Naive thymus-derived CD8-positive, alpha-beta T cell (primary cell): Measurements from ENCODE around the gene CHCHD1. TPM values are rescaled to one million over a fixed set of nuclear protein-coding genes. Genes with fewer than 3 reads are reported as not detected.
"Not testable (repeated sequence)": the region's sequence is repeated elsewhere in the genome, so short reads cannot be mapped to it uniquely, and the experiment has no call there.

Experiments used
- ATAC-seq, 2 donors: fragments of 150-1000 bp; cut with Tn5 transposase in 1 of 2; sonication (Bioruptor Pico), chemical (Tn5 transposase) in 1 of 2; 1 replicate in 1 of 2; 2 replicates in 1 of 2; pipeline ENCODE4 v1.10.0; 2021; ENCODE audit warnings: mild to moderate bottlenecking in 2 of 2, moderate library complexity in 2 of 2
- POLR2A ChIA-PET: fragments of 350-600 bp; sonication (Branson Sonifier 250); formaldehyde crosslinking; loops from one replicate; lab custom pipeline; 2021; ENCODE audit warnings: antibody characterized with exemption; lab: Charles Lee
- DNase-seq, 10 donors: peaks; one replicate each; pipeline versions ENCODE4 v3.0.0 to v3.0.0-alpha.2; 2020 to 2022
- H3K27ac Mint-ChIP-seq, 10 donors: one replicate each; pipeline ENCODE4 v1.8.0; 2020 to 2022; ENCODE audit warnings: mild to moderate bottlenecking in 10 of 10, mixed read lengths in 10 of 10, moderate library complexity in 4 of 10, inconsistent platforms in 1 of 10
- H3K27me3 Mint-ChIP-seq, 5 donors: one replicate each; pipeline ENCODE4 v1.8.0; 2021 to 2022; ENCODE audit warnings: mixed read lengths in 5 of 5
- H3K36me3 Mint-ChIP-seq, 3 donors: one replicate each; pipeline ENCODE4 v1.8.0; 2020 to 2022; ENCODE audit warnings: mixed read lengths in 3 of 3, mild to moderate bottlenecking in 2 of 3, inconsistent platforms in 1 of 3
- H3K4me1 Mint-ChIP-seq, 4 donors: one replicate each; pipeline ENCODE4 v1.8.0; 2021 to 2022; ENCODE audit warnings: mixed read lengths in 4 of 4
- H3K4me3 Mint-ChIP-seq, 10 donors: one replicate each; pipeline ENCODE4 v1.8.0; 2020 to 2022; ENCODE audit warnings: mild to moderate bottlenecking in 10 of 10, mixed read lengths in 10 of 10, moderate library complexity in 6 of 10, inconsistent platforms in 1 of 10
- H3K9me3 Mint-ChIP-seq, 9 donors: one replicate each; pipeline ENCODE4 v1.8.0; 2020 to 2022; ENCODE audit warnings: mixed read lengths in 9 of 9, mild to moderate bottlenecking in 3 of 9, inconsistent platforms in 1 of 9, moderate library complexity in 1 of 9
- polyA plus RNA-seq, 3 donors: library from polyadenylated mRNA; unstranded; fragments of 300-500 nt; fragmentation: Illumina TruSeq; gene quantifications; one replicate each; pipeline ENCODE4 v1.2.3, GENCODE V29; 2021
- total RNA-seq, 8 experiments: library from RNA in 2 of 8; stranded (reverse) in 2 of 8; gene quantifications; one replicate each; pipeline ENCODE4 v1.2.3 and lab custom pipeline; 2021 to 2026

The CHCHD1 gene
- total and polyA plus RNA-seq, 5 experiments from 2014 or later, result 19.9 to 44.6 (median 32.2) TPM

DNA sequence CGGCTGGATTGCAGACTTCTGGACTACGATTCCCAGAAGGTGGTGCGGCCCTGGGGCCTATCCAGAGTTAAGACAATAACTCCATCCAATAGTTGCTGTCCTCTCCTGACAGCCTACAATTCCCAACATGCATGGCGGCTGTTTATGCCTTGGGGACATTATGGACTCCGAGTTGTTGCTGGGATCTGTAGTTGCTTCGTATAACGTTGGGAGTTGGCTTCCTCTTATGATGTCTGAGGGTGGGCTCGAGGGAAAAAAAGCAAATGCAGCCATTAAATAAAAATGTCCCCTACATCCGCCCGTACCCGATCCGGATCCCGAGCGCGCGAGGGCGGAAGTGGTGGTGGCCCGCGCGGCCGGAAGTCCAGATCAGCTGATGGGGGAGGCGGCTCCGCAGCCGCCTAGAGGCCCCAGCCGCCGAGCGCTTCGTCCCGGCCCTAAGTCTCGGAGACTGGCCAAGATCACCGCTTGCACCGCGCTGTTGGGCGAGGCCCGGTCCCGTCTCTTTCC, 3.4 kb downstream of the CHCHD1 start, which contains the start of gene ZSWIM8:
ZSWIM8 (plus strand) TSS at position 396 of the 510 bp plus-strand sequence. CDS start 273 bp downstream, outside the sequence.
- Mint-ChIP-seq H3K27ac (peak within 1 kb of the TSS; percentile 97 to 99 (median 98)), H3K4me1 (peaks cover 28 to 67% (median 56%) of the 10 kb centered on the region in 4 donors), H3K4me3 (peak within 1 kb of the TSS; percentile 89 to 100 (median 98)), H3K27me3 (no peaks in the 10 kb centered on the region), H3K9me3 (no peaks in the 10 kb centered on the region), H3K36me3 (peaks cover 0 to 12% (median 9%) of the 10 kb centered on the region in 3 donors)
- DNase-seq, result peak; percentile 76 to 92 (median 86)
- POLR2A ChIA-PET, result interaction anchor here (0.6 to 9.7 kb wide), 7 partner anchors 14 to 1326 kb away, joined by 3 to 169 read pairs (median 6); partner anchors contain the start of genes SAMD8 and SEC24C
- peak; percentile 81 to 83 for ATAC-seq

DNA sequence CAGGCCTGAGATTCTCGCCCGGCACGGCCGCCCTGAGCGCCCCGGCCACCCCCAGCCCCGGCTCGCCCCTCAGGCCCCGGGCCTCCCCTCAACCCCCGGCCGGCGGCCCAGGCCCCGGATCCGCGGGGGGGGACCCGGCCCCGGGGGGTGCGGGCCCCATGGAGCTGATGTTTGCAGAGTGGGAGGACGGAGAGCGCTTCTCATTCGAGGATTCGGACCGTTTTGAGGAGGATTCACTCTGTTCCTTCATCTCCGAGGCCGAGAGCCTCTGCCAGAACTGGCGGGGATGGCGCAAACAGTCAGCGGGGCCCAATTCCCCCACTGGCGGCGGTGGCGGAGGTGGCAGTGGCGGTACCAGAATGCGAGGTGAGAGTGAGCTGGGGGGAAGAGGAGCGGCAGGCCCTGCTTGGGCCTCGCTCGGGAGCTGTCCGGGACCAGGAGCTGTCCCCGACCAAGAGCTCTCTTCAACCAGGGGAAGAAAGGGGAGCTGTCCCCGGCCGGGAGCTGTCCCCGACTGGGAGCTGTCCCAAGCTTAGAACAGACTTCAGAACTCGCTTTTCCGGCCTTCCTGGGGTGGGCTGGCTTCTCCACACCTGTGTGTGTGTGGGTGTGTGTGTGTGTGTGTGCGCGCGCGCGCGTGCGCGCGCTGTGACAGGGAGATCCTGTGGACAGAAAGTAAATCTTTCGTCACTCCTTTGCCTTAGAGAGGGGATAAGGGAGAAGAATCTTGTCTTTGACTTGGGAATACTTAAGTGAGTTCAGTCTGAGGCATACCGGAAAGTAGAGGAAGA, 4.1 kb downstream of the CHCHD1 start:
- peak overlapping the region; percentile 89 to 100 (median 98) for H3K4me3 Mint-ChIP-seq
- H3K27ac Mint-ChIP-seq, result peak overlapping the region; percentile 94 to 99 (median 98)
- peaks cover 25 to 62% (median 50%) of the 10 kb centered on the region in 4 donors for H3K4me1 Mint-ChIP-seq
- DNase-seq, result peak; percentile 33 to 75 (median 50)
- POLR2A ChIA-PET, result interaction anchor here (0.6 to 9.7 kb wide), 12 partner anchors 13 to 1326 kb away, joined by 3 to 169 read pairs (median 4); partner anchors contain the start of genes ADK, MRPS16, SAMD8 and SEC24C
- peak; percentile 8 to 15 for ATAC-seq
- no peaks in the 10 kb centered on the region for H3K27me3 Mint-ChIP-seq
- peaks cover 0 to 18% (median 15%) of the 10 kb centered on the region in 3 donors for H3K36me3 Mint-ChIP-seq
- no peaks in the 10 kb centered on the region for H3K9me3 Mint-ChIP-seq

DNA sequence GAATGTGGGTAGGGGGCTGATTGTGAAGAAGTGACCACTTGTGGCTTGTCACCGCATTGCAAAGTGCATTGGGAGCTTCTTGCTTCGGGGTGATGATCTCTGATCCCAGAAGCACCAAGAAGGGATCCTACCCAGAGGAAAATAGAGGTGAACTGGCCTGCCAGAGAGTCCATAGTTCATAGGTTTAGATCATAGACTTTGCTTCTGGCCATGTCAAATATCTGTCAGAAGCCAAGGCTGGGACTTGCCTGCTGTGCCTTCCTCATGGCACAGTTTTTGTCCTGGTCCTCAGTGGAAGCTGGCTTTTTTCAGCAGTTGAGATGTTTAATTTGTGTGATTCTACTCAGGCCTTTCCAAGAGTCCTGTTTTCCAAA, 4.7 kb downstream of the CHCHD1 start:
- Mint-ChIP-seq H3K27me3 (no peaks in the 10 kb centered on the region), H3K36me3 (peaks cover 0 to 24% (median 18%) of the 10 kb centered on the region in 3 donors), H3K4me3 (peak overlapping the region; percentile 89 to 99 (median 96)), H3K9me3 (no peaks in the 10 kb centered on the region), H3K4me1 (peaks cover 25 to 57% (median 46%) of the 10 kb centered on the region in 4 donors), H3K27ac (peak overlapping the region; percentile 89 to 98 (median 94))
- ATAC-seq, result no peak
- no peak for DNase-seq
- POLR2A ChIA-PET, result interaction anchor here (0.7 to 9.7 kb wide), 9 partner anchors 13 to 534 kb away, joined by 3 to 169 read pairs (median 6); partner anchors contain the start of genes ADK, MRPS16 and SEC24C

DNA sequence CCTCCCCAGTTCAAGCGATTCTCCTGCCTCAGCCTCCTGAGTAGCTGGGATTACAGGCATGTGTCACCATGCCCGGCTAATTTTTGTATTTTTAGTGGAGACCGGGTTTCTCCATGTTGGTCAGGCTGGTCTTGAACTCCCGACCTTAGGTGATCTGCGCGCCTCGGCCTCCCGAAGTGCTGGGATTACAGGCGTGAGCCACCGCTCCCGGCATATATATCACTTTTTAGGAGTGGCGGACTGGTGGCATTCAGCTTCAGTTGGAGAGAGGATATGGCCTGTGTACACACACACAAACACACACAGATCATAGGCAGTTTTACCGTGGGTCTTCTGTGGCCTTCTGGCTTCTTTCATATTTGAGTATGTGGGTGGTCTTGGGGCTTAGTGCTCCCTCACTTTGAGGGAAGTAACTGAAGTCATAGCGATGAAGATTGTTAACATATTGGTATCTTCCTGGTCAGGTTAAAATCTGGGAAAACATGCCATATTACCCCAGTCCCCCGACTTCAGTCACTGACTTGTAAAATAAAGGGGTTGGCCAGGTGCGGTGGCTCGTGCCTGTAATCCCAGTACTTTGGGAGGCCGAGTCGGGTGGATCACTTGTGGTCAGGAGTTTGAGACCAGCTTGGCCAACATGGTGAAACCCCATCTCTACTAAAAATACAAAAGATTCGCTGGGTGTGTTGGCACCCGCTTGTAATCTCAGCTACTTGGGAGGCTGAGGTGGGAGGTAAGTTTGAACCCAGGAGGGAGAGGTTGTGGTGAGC, 5.4 kb downstream of the CHCHD1 start:
- Mint-ChIP-seq H3K27ac (peak overlapping the region in 7 of 10 donors; percentile 24 to 98 (median 60)), H3K4me3 (peak overlapping the region; percentile 15 to 97 (median 68)), H3K36me3 (peaks cover 0 to 27% (median 18%) of the 10 kb centered on the region in 3 donors), H3K4me1 (peaks cover 24 to 52% (median 40%) of the 10 kb centered on the region in 4 donors)
- ATAC-seq, DNase-seq, H3K9me3 Mint-ChIP-seq, H3K27me3 Mint-ChIP-seq: not testable (repeated sequence)
- POLR2A ChIA-PET, result interaction anchor here (0.7 to 9.7 kb wide), 6 partner anchors 12 to 86 kb away, joined by 3 to 169 read pairs (median 12); a partner anchor contains a TSS

DNA sequence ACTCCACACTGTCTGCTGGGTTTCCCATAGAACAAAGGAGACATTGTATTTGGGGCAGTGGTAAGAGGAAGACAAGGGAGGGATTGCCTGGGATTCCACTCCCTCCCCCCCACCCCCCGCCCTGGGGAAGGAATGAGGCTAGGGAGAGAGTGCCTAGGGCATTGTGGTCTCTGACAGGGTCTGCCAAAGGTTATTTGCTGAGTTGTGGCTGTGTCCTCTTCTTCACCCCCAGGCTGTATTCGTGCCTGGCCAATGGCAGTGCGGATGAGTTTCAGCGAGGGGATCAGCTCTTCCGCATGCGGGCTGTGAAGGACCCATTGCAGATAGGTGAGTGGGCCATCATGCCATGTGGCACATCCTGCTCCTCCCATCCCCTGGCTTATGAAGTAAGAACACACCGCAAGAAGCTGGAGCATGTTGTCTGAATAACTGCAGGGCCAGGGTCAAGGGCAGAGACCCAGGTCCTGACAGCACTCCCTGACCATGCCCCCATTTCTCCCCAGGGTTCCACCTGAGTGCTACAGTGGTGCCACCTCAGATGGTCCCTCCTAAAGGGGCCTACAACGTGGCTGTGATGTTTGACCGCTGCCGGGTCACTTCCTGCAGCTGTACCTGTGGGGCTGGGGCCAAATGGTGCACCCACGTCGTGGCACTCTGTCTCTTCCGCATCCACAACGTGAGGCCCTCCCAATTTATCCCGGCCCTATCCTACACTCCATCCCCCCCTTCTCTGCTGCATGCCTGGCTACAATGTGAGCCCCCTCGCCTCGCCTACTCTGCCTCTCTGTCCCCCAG, 7.2 kb downstream of the CHCHD1 start:
- Mint-ChIP-seq H3K36me3 (peaks cover 0 to 40% (median 18%) of the 10 kb centered on the region in 3 donors), H3K27me3 (no peaks in the 10 kb centered on the region), H3K9me3 (no peaks in the 10 kb centered on the region), H3K4me1 (peaks cover 18 to 37% (median 28%) of the 10 kb centered on the region in 4 donors), H3K27ac (peak overlapping the region in 2 of 10 donors; percentile 57 to 80), H3K4me3 (no peak overlapping the region)
- POLR2A ChIA-PET, result interaction anchor here (0.9 to 9.7 kb wide), 4 partner anchors 10 to 46 kb away, joined by 3 to 169 read pairs (median 44); a partner anchor contains a TSS
- DNase-seq (peak in 1 of 10 donors; percentile 38), ATAC-seq (no peak)

DNA sequence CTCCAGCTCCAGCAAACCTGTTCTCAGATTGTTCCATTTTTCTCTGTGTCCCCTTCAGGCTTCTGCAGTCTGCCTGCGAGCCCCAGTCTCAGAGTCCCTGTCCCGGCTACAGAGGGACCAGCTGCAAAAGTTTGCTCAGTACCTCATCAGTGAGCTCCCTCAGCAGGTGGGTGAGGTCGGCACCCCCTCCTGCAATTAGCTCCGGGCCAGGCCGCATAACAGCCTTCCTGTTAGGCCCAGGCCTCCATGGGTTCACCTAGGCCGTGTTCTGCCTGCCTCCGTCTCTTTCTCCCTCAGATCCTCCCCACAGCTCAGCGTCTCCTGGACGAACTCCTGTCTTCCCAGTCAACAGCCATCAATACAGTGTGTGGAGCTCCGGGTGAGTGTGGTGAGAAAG, 7.8 kb downstream of the CHCHD1 start:
- peaks cover 18 to 37% (median 27%) of the 10 kb centered on the region in 4 donors for H3K4me1 Mint-ChIP-seq
- no peak overlapping the region for H3K4me3 Mint-ChIP-seq
- ATAC-seq, result no peak
- H3K36me3 Mint-ChIP-seq, result peaks cover 0 to 46% (median 20%) of the 10 kb centered on the region in 3 donors
- H3K27ac Mint-ChIP-seq, result peak overlapping the region in 3 of 10 donors; percentile 47 to 80 (median 57)
- peak in 1 of 10 donors; percentile 24 for DNase-seq
- no peaks in the 10 kb centered on the region for H3K9me3 Mint-ChIP-seq
- H3K27me3 Mint-ChIP-seq, result no peaks in the 10 kb centered on the region
- POLR2A ChIA-PET, result interaction anchor here (2.9 to 7.8 kb wide), 3 partner anchors 8 to 18 kb away, joined by 11 to 70 read pairs (median 19); partner anchors contain the start of gene CHCHD1

DNA sequence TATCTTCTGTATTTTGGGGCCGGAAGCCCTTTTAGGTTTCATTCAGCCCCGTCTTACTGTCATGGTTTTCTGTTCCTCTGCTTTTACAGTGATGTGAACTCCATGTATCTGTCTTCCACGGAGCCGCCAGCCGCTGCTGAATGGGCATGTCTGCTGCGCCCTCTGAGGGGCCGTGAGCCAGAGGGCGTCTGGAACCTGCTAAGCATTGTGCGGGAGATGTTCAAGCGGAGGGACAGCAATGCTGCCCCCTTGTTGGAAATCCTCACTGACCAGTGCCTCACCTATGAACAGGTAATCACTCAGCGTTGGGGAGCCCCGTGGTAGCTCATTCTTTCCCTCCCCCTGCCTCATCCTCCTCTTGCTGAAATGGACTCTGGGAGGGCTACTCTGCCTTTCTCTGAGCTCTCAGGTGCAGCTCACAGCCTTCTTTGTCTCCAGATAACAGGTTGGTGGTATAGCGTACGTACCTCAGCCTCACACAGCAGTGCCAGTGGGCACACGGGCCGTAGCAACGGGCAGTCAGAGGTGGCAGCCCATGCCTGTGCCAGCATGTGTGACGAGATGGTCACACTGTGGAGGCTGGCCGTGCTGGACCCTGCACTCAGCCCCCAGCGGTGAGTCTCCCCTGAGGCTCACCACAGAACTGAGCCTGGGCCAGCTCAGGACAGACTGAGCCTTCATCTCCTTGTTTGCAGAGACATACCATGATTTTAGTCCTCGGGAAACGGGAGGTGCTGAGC, 9.2 kb downstream of the CHCHD1 start:
- Mint-ChIP-seq H3K27ac (no peak overlapping the region), H3K36me3 (peaks cover 0 to 59% (median 20%) of the 10 kb centered on the region in 3 donors), H3K4me3 (peak overlapping the region in 1 of 10 donors; percentile 4), H3K9me3 (no peaks in the 10 kb centered on the region), H3K4me1 (peaks cover 7 to 28% (median 18%) of the 10 kb centered on the region in 4 donors), H3K27me3 (no peaks in the 10 kb centered on the region)
- POLR2A ChIA-PET, result interaction anchor here (0.6 to 2.9 kb wide), 4 partner anchors 10 to 132 kb away, joined by 3 to 11 read pairs (median 6); partner anchors contain the start of gene CHCHD1
- ATAC-seq (no peak), DNase-seq (no peak)

DNA sequence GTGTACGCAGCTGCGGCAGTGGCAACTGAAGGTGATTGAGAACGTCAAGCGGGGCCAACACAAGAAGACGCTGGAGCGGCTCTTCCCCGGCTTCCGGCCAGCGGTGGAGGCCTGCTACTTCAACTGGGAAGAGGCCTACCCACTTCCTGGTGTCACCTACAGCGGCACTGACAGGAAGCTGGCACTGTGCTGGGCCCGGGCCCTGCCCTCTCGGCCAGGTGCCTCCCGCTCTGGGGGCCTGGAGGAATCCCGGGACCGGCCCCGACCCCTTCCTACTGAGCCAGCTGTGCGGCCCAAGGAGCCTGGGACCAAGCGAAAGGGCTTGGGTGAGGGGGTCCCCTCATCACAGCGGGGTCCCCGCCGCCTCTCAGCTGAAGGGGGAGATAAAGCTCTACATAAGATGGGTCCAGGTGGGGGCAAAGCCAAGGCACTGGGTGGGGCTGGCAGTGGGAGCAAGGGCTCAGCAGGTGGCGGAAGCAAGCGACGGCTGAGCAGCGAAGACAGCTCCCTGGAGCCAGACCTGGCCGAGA, 10.1 kb downstream of the CHCHD1 start:
- DNase-seq (no peak), ATAC-seq (no peak)
- no peaks in the 10 kb centered on the region for H3K27me3 Mint-ChIP-seq
- H3K4me1 Mint-ChIP-seq, result peaks cover 0 to 21% (median 11%) of the 10 kb centered on the region in 4 donors
- H3K36me3 Mint-ChIP-seq, result peaks cover 0 to 64% (median 22%) of the 10 kb centered on the region in 3 donors
- no peak overlapping the region for H3K27ac Mint-ChIP-seq
- POLR2A ChIA-PET, result interaction anchor here (0.6 to 2.9 kb wide), 3 partner anchors 11 to 131 kb away, joined by 5 to 11 read pairs (median 8); partner anchors contain the start of gene CHCHD1
- no peak overlapping the region for H3K4me3 Mint-ChIP-seq
- no peaks in the 10 kb centered on the region for H3K9me3 Mint-ChIP-seq

DNA sequence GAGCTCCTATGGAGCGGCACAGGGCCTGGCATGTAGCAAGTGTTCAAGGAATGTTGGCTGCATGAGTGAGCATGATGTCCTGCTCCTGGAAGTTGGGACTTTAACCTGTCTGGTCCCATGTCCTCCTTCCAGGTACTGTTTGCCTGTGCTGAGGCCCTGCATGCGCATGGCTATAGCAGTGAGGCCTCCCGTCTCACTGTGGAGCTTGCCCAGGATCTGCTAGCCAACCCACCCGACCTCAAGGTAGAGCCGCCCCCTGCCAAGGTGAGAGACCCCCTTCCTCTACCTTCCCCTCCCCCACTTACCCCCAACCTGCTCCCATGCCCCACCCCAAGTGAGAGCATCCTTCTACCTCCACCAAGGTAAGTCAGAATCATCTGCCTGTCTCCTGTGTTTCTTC, 11.6 kb downstream of the CHCHD1 start:
- no peak for ATAC-seq
- no peak for DNase-seq
- Mint-ChIP-seq H3K9me3 (no peaks in the 10 kb centered on the region), H3K4me3 (no peak overlapping the region), H3K36me3 (peaks cover 0 to 72% (median 22%) of the 10 kb centered on the region in 3 donors), H3K4me1 (peaks cover 0 to 10% (median 6%) of the 10 kb centered on the region in 4 donors), H3K27me3 (no peaks in the 10 kb centered on the region), H3K27ac (peak overlapping the region in 4 of 10 donors; percentile 33 to 68 (median 64))
- POLR2A ChIA-PET, result interaction anchor here (1.8 to 8.6 kb wide), 2 partner anchors 15 to 21 kb away, joined by 8 to 56 read pairs; a partner anchor contains a TSS

DNA sequence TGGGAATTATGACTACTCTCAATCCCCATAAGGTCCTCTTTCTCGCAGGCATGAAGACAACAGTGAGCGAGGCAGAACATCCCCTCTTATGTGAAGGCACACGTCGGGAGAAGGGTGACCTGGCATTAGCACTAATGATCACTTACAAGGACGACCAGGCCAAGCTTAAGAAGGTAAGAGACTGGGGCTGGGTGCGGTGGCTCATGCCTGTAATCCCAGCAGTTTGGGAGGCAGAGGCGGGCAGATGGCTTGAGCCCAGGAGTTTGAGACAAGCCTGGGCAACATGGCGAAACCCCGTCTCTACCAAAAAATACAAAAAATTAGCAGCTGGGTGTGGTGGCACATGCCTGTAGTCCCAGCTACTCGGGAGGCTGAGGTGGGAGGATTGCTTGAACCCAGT, 13.6 kb downstream of the CHCHD1 start:
- H3K27me3 Mint-ChIP-seq, ATAC-seq, H3K4me3 Mint-ChIP-seq, H3K9me3 Mint-ChIP-seq, H3K4me1 Mint-ChIP-seq: not testable (repeated sequence)
- POLR2A ChIA-PET, result interaction anchor here (0.6 to 8.6 kb wide), 5 partner anchors 13 to 1055 kb away, joined by 3 to 56 read pairs (median 3); a partner anchor contains a TSS
- peaks cover 0 to 61% (median 12%) of the 10 kb centered on the region in 3 donors for H3K36me3 Mint-ChIP-seq
- DNase-seq, result peak in 1 of 10 donors; percentile 16
- peak overlapping the region in 2 of 10 donors; percentile 4 to 36 for H3K27ac Mint-ChIP-seq
